KBM-7 (cell line): Measurements from ENCODE around the gene YEATS2.
A peak's percentile ranks its signal among the peaks of the same experiment; 100 is the strongest.
"Not testable (repeated sequence)": the region's sequence is repeated elsewhere in the genome, so short reads cannot be mapped to it uniquely, and the experiment has no call there.

Experiments
- DNase-seq: peaks from one replicate; pipeline ENCODE4 v3.0.0-alpha.2; 2015
- in situ Hi-C: fragments of 300-500 bp; cut with MboI; formaldehyde crosslinking; loops from 2 replicates; pipeline ENCODE4 v1.14.3; 2020; ENCODE audit warnings: low sequenced_read_pairs, low pct_unique_long_range_greater_than_20kb, mixed read lengths

The YEATS2 gene

DNA sequence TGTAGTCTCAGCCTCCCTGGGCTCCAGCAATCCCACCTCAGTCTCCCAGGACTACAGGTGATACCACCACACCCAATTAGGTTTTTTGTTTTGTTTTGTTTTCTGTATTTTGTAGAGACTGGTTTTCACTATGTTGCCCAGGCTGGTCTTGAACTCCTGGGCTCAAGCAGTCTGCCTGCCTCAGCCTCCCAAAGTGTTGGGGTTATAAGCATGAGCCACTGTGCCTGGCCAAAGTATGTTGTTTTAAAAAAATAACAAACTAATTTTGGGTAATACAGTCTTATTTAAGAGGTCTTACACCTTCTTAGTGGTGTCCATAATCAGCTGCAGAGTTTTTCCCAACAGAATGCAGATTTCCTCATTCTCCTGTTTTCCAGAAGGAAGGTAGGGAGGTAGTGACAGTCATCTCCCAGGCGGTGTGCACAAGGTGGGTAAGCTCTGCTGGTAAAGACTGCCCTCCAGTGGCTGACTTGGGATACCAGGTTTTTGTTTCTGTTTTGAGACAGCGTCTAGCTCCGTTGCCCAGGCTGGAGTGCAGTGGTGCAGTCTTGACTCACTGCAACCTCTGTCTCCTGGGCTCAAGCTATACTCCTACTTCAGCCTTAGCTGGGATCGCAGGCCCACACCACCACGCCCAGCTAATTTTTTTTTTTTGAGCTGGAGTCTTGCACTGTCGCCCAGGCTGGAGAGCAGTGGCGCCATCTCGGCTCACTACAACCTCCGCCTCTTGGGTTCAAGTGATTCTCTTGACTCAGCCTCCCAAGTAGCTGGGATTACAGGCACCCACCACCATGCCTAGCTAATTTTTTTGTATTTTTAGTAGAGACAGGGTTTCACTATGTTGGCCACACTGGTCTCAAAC is 69.4 kb downstream of the YEATS2 start:
- in situ Hi-C loops: loop anchor here (25.0 kb wide), 1 partner anchor 305 kb away; no protein-coding TSS in a partner anchor
- DNase-seq: peak; percentile 78

DNA sequence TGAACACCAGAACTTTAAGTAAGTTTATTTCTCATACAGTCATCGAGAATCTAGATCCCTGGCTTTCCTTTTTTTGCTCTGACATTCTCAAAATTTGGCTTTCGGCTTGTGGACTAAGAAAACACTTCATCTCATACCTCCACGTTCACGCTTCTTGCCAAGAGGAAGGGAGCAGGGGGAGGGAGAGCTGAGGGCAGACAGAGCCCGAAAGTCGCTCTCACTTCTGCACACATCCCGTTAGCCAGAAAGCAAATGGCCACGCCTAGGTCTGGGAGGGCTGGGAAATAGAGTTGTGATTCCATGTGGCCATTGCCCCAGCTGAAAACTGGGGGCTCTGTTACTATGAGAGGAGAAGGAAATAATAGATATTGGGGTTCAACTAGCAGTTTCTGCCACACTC is 70.5 kb downstream of the YEATS2 start:
- DNase-seq: no peak

DNA sequence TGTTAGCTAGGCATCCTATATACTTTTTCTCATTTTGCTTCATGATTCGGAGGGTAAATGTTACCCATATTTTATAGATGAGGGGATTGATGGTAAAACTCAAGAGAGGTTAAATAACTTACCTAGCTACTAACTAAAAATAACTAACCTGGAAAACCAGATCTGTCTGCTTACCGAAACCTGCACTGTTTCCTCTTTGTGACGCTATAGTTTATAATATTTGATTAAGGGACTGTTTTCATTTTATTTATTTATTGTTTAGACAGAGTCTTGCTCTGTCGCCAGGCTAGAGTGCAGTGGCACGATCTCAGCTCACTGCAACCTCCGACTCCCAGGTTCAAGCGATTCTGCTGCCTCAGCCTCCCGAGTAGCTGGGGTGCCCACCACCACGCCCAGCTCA is 71.9 kb downstream of the YEATS2 start:
- in situ Hi-C loops: loop anchor here (25.0 kb wide), 1 partner anchor 307 kb away; no protein-coding TSS in a partner anchor
- DNase-seq: no peak

More for the DNA sequence above, 70.5 kb downstream of the YEATS2 start:
- in situ Hi-C loops: loop anchor here (25.0 kb wide), 1 partner anchor 306 kb away; no protein-coding TSS in a partner anchor

DNA sequence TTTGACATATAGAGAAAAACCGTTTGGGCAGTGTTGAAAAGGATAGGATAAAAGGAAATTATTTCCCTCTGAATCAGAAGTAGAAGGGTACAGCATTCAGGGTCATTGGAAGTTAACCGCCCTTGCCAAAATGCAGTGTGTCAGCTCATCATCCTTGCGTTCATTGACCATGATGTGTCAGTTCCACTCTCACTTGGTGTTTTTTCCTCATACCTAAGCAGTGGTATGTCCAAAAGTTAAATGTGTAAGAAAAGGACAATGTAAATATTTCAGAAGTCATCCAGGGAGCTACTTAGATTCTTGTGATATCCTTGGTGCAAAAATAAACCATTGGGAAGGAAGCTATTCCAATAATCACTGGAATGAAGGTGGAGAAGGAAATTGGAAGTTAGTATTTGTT is 77.0 kb downstream of the YEATS2 start:
- no peak for DNase-seq
- in situ Hi-C loops: loop anchor here (25.0 kb wide), 1 partner anchor 312 kb away; no protein-coding TSS in a partner anchor

GRCh38 chr3:183775781-183776180 is 78.2 kb downstream of the YEATS2 start:
- in situ Hi-C loops: no loop called here
- DNase-seq: peak; percentile 63

- in situ Hi-C loops: not testable (repeated sequence)
- peak; percentile 35 for DNase-seq
Measured at GRCh38 chr3:183776451-183776850, 78.9 kb downstream of the YEATS2 start.

DNA sequence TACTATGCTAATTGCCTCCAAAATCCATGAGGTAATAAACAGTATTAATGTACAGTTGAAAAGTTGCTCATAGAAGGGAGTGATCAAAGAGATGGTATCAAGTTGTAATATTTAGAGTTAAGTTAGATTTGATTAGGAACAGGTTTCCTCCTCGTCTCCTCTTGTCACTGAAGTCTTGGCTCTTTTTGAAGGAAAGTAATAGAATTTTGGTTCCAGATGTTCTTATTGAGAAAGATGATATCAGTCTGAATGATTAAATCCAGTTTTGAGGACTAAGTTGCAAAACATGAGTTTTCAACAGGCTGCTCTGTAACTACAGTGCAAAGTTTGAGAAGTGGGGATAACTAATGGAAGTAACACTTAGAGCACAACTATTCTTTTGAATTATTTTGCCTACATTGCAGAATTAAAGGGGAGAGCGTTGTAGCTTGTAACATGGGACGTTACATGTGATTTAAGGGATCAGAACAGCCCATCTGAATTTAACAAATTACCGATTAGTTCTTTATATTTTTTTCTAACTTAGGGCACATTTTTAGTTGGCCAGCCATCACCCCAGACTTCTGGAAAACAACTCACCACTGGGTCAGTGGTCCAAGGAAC is 79.5 kb downstream of the YEATS2 start:
- in situ Hi-C loops: no loop called here
- DNase-seq: no peak

GRCh38 chr3:183779896-183780465 is 82.4 kb downstream of the YEATS2 start:
- peak; percentile 71 for DNase-seq
- in situ Hi-C loops: no loop called here

GRCh38 chr3:183781246-183781645 is 83.6 kb downstream of the YEATS2 start:
- no peak for DNase-seq
- in situ Hi-C loops: no loop called here

DNA sequence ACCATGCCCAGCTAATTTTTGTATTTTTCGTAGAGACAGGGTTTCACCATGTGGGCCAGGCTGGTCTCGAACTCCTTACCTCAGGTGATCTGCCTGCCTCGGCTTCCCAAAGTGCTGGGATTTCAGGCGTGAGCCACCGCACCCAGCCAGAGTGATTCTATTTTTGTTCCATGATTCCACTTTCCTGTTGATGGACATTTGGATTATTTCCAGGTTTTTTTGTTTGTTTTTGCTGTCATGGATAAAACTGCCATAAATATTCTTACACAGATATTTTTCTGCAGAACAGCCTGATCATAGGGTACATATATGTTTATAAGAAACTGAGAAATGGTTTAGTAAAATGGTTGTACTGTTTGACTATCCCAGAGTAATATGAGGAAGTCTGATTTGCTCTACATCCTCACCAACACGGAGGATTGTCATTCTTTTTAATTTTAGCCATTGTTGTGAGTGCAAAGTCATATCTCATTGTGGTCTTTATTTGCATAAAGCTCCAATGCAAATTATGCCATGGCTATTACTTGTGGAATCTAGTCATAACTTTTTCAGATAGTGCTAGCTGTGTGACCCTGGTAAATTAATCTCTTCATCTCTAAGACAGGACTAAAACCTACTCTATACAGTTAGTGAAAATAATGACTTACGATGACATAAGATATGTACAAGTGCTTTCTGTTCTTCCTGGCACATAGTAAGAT is 85.1 kb downstream of the YEATS2 start:
- DNase-seq: no peak
- in situ Hi-C loops: no loop called here

DNA sequence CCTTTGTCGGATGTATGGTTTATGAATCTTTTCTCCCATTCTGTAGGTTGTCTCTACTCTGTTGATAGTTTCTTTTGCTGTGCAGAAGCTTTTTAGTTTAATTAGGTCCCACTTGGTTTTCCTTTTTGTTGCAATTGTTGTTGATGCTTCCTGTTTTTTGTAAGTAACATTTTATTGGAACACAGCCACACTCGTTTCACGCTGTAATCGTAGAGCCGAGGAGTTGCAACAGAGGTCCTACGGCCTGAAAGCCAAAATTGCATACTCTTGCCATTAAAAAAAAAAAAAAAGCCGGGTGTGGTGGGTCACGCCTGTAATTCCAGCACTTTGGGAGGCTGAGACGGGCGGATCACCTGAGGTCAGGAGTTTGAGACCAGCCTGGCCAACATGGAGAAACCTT is 86.9 kb downstream of the YEATS2 start:
- DNase-seq: not testable (repeated sequence)

DNA sequence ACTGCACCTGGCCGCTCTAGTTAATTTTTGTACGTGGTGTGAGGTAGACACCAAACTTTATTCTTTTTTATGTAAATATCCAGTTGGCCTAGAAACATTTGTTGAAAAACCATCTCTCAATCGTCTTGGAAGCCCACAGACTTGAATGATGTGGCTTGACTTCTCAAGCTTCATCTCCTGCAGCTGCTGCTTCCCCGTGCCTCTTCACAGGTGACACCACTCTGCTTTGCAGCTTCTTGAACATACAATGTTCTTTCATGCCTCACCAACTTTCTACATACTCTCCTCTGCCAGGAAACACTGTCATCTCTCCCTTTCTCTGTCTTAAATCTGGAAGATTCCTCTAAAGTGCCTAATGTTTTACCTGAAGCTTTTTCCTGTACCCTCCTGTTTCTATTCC is 92.2 kb downstream of the YEATS2 start:
- in situ Hi-C loops: no loop called here
- DNase-seq: no peak

More for the DNA sequence above, 86.9 kb downstream of the YEATS2 start:
- in situ Hi-C loops: not testable (repeated sequence)

DNA sequence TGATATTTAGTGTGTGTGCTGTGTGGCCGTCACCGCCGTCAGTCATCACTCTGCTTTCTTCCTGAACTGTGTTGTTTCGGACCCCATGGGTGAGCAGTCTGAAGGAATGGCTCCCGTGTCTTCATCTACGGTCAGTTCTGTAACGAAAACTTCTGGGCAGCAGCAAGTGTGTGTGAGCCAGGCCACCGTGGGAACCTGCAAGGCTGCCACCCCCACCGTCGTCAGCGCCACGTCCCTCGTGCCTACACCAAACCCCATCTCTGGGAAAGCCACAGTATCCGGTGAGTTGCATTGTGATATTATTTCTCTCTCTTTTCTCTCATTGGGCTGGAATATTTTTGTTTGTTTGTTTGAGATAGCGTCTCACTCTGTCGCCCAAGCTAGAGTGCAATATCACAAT is 93.1 kb downstream of the YEATS2 start:
- in situ Hi-C loops: no loop called here
- no peak for DNase-seq

GRCh38 chr3:183792976-183793375 is 95.4 kb downstream of the YEATS2 start:
- no peak for DNase-seq
- in situ Hi-C loops: no loop called here

DNA sequence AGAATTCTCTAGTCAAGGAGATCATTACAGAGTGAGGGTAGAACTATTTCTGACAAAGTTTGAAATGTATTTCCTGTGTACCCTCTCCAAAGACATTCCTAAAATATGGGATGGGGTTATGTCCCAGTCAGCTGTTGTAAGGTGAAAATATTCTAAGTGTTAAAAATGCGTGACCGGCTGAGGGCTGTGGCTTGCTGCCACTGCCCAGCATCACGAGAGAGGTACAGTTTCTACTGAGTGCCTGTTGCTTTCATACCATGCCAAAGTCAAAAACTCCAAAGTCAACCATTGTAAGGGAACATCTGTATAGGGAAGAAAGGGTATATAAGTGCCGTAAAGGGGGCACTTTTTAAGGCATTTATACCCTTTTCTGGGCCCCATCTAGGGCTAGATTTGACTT is 96.9 kb downstream of the YEATS2 start:
- no peak for DNase-seq
- in situ Hi-C loops: no loop called here

DNA sequence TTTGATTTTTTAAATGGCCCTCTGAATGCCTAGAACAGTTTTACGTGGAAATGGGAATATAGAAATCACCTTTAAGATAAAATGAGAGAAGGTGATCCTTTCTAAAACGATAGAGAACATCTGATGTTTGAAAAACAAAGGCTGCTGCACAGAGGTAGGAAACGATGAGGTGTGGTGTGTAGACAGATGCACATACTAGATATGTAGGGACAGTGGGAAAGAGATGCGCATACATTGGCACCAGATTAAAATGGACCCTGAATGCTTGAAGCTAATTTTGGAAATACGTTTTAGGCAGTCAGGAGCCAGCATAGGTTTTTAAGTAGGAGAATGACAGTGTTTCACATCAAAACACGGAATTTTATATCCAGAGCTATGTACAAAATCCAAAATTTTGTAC is 98.8 kb downstream of the YEATS2 start:
- in situ Hi-C loops: no loop called here

DNA sequence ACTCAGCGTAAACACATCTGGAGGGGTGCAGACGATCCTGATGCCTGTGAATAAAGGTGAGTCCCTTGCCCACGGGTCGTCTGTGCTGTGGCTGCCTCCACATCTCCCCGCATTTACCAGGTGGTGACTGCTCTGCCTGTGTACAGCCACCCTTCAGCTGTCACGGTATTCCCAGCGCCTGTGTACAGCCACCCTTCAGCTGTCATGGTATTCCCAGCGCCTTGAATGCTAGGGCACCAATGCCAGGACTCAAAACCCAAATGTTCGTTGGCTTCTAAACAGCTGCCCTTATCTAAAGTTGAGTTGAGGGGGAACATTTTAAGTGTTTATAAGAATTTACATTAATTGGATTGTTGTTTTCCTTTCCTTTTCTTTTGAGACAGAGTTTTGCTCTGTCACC is 100.4 kb downstream of the YEATS2 start:
- in situ Hi-C loops: no loop called here
- DNase-seq: no peak

More for the DNA sequence above, 98.8 kb downstream of the YEATS2 start:
- no peak for DNase-seq

DNA sequence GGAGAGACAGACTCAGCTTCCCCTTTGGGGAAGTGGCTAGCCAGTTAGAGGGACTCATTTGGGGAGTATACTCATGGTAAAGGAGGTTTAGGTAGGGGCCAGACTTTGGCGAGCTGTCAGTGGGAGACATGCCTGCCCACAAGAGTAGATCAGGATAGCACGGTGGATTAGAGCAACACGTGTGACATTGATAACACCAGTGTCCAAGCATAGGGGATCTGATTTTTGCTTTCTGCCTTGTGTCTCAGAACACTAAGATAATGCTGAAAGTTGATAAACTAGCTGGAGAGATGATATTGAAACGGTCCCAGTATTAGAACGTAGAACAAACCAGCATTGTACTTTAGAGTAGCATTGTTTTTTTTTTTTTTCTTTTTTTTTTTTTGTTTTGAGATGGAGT is 101.9 kb downstream of the YEATS2 start:
- no peak for DNase-seq
- in situ Hi-C loops: no loop called here

DNA sequence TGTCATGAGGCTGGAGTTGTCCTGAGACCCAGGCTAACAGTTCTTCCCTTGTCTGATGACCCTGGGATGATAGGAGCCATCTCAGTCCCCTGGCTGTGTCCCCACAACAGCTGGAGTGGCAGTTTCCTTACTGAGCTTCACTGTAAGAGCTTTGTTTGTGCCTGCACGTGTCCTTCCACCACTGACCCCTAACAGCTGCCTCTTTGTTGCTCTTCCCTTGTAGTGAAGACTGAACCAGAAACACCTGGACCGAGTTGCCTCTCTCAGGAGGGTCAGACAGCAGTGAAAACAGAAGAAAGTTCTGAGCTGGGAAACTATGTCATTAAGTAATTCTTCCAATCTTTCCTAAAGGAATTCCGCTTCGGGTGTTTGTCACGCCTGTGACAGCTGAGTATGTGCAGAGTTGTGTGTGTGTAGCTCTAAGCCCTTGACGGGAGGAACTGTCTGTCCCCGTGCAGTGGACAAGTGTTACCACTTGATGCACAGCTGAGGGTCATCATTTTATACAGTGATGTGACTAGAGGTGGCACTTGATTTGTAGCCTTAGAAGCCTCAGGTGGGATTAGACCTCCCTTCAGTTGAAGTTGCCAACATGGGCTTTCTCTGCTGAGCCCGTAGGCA is 102.8 kb downstream of the YEATS2 start:
- DNase-seq: no peak
- in situ Hi-C loops: no loop called here
